GM19023 (cell line): ENCODE measurements around the gene RFPL3.

Source experiments
- ATAC-seq: cut with Tn5 transposase; IDR thresholded peaks from one replicate; pipeline ENCODE4 v1.9.1; 2021; ENCODE audit warnings: mild to moderate bottlenecking, moderate library complexity; ENCODE audit not compliant: unreplicated experiment

Gene RFPL3

GRCh38 chr22:32410459-32410858, 52.8 kb downstream of the RFPL3 start:
- ATAC-seq = no peak
